HepG2 (cell line): ENCODE measurements around the gene FCMR. TPM values are rescaled to one million over a fixed set of nuclear protein-coding genes. Genes with fewer than 3 reads are reported as not detected.

Experiments used
- HMGXB3 ChIP-seq: sonication (generic); formaldehyde crosslinking; IDR thresholded peaks from 2 replicates; pipeline ENCODE4 v1.4.0; 2020; ENCODE audit warnings: missing genetic modification reagents, borderline replicate concordance
- MEIS2 ChIP-seq: sonication (generic); formaldehyde crosslinking; IDR thresholded peaks from 2 replicates; pipeline ENCODE4 v1.9.0; 2021; ENCODE audit warnings: mild to moderate bottlenecking, missing genetic modification reagents
- MLXIP ChIP-seq: sonication (generic); formaldehyde crosslinking; IDR thresholded peaks from 2 replicates; pipeline ENCODE4 v1.9.0; 2021; ENCODE audit warnings: missing genetic modification reagents, borderline replicate concordance
- MXD3 ChIP-seq: IDR thresholded peaks from 2 replicates; pipeline ENCODE4 v1.6.1; 2016; ENCODE audit warnings: mild to moderate bottlenecking, missing biosample characterization, missing genetic modification reagents
- MYC ChIP-seq: sonication (generic); formaldehyde crosslinking; IDR thresholded peaks from 2 replicates; pipeline ENCODE4 v1.9.0; 2021; ENCODE audit warnings: missing genetic modification reagents, borderline replicate concordance
- NFKB2 ChIP-seq: sonication (generic); formaldehyde crosslinking; IDR thresholded peaks from 2 replicates; pipeline ENCODE4 v1.4.0; 2020; ENCODE audit warnings: missing genetic modification reagents, borderline replicate concordance
- RARG ChIP-seq: sonication (generic); formaldehyde crosslinking; IDR thresholded peaks from 2 replicates; pipeline ENCODE4 v1.4.0; 2020; ENCODE audit warnings: low read depth, mild to moderate bottlenecking, missing genetic modification reagents
- TAF1 ChIP-seq: sonication (generic); formaldehyde crosslinking; IDR thresholded peaks from 2 replicates; pipeline ENCODE4 v1.4.0; 2020; ENCODE audit warnings: missing genetic modification reagents
- TBX2 ChIP-seq: sonication (generic); formaldehyde crosslinking; IDR thresholded peaks from 2 replicates; pipeline ENCODE4 v1.5.0; 2020; ENCODE audit warnings: missing genetic modification reagents, mild to moderate bottlenecking, borderline replicate concordance
- ZBTB2 ChIP-seq: sonication (generic); formaldehyde crosslinking; IDR thresholded peaks from 2 replicates; pipeline ENCODE4 v1.8.0; 2022; ENCODE audit warnings: low read depth, missing genetic modification reagents
- ZNF3 ChIP-seq: IDR thresholded peaks from 2 replicates; pipeline ENCODE4 v1.7.0; 2017; ENCODE audit warnings: inconsistent platforms
- ZNF543 ChIP-seq: sonication (generic); formaldehyde crosslinking; IDR thresholded peaks from 2 replicates; pipeline ENCODE4 v1.4.0; 2020; ENCODE audit warnings: mild to moderate bottlenecking, missing genetic modification reagents
- ZNF609 ChIP-seq: sonication (generic); formaldehyde crosslinking; IDR thresholded peaks from 2 replicates; pipeline ENCODE4 v1.4.0; 2020; ENCODE audit warnings: mild to moderate bottlenecking, missing genetic modification reagents, borderline replicate concordance
- polyA plus RNA-seq, 8 experiments: library from polyadenylated mRNA; depleted of rRNA in 3 of 8; stranded (reverse) in 7 of 8; unstranded in 1 of 8; fragments of >200 nt; fragmentation: Illumina TruSeq in 4 of 8; extraction: Trizol in 4 of 8; gene quantifications; 2 replicates each; pipeline versions ENCODE4 v1.2.1 to v1.2.3, GENCODE V29; 2011 to 2016; ENCODE audit warnings: low read depth in 4 of 8, missing spikeins in 1 of 8, mixed read lengths in 1 of 8; ENCODE audit not compliant: insufficient read depth in 1 of 8
- total RNA-seq, 5 experiments: library from RNA; depleted of rRNA; stranded (reverse); fragments of >200 nt; fragmentation: Illumina TruSeq; extraction: Trizol; gene quantifications; 2 replicates each; pipeline ENCODE4 v1.2.3, GENCODE V29; 2016; ENCODE audit warnings: low read depth in 1 of 5

The FCMR gene
- total and polyA plus RNA-seq, 2 of the 13 experiments (the other 11 are each of a cell fraction or from before 2014, with no cell fraction given): not detected

- TF ChIP-seq MLXIP (CRISPR knock-in tag): no peak
- TF ChIP-seq ZNF609 (CRISPR knock-in tag): no peak
- no peak for TF ChIP-seq RARG (CRISPR knock-in tag)
- TF ChIP-seq MEIS2: 0 out of 2 replicates have a peak, but pooled peaks have one; percentile 26
- TF ChIP-seq HMGXB3 (CRISPR knock-in tag): no peak
- no peak for TF ChIP-seq ZNF3
- no peak for TF ChIP-seq NFKB2 (CRISPR knock-in tag)
- no peak for TF ChIP-seq MXD3
- peak; percentile 62; the same call in 1 of the 2 replicates for TF ChIP-seq MYC (CRISPR knock-in tag)
- TF ChIP-seq TAF1 (CRISPR knock-in tag): no peak
- no peak for TF ChIP-seq ZNF543 (CRISPR knock-in tag)
- TF ChIP-seq TBX2 (CRISPR knock-in tag): 0 out of 2 replicates have a peak, but pooled peaks have one; percentile 29
- TF ChIP-seq ZBTB2 (CRISPR knock-in tag): no peak
These were observed 34.0 kb upstream of the FCMR start (continued) for GRCh38 chr1:206955476-206956451.
